Fibroblast of lung (primary cell): ENCODE data around the gene FER. TPM values are rescaled to one million over a fixed set of nuclear protein-coding genes. Genes with fewer than 3 reads are reported as not detected.

ENCODE experiments used
- DNase-seq, 2 donors: peaks; one replicate each; pipeline versions ENCODE4 v3.0.0 to v3.0.0-alpha.2; 2010; ENCODE audit warnings: low read depth in 2 of 2
- H2AFZ ChIP-seq: 2 replicates; pipeline ENCODE4 v1.5.1; 2012; ENCODE audit warnings: low read length, control low read depth, inconsistent platforms
- H3K27ac ChIP-seq: 2 replicates; pipeline ENCODE4 v1.5.1; 2011; ENCODE audit warnings: low read length, control low read depth; ENCODE audit not compliant: insufficient read depth
- H3K27me3 ChIP-seq: 2 replicates; pipeline ENCODE4 v1.5.1; 2011; ENCODE audit warnings: mild to moderate bottlenecking, low read length; ENCODE audit not compliant: control insufficient read depth, insufficient read depth
- H3K36me3 ChIP-seq: 2 replicates; pipeline ENCODE4 v1.5.1; 2011; ENCODE audit warnings: low read length; ENCODE audit not compliant: control insufficient read depth, insufficient read depth
- H3K4me1 ChIP-seq: 2 replicates; pipeline ENCODE4 v1.5.1; 2011; ENCODE audit warnings: low read length; ENCODE audit not compliant: control insufficient read depth, insufficient read depth; ENCODE audit errors: extremely low read depth
- H3K4me2 ChIP-seq: 2 replicates; pipeline ENCODE4 v1.5.1; 2011; ENCODE audit warnings: low read length, control low read depth; ENCODE audit not compliant: insufficient read depth; ENCODE audit errors: extremely low read depth
- H3K4me3 ChIP-seq, 4 experiments: fragments of 200-600 bp in 1 of 4; sonication (generic) in 1 of 4; replicated peaks in 1 of 4; 2 replicates each; pipeline ENCODE4 v1.5.1; 2011 to 2016; ENCODE audit warnings: low read length in 4 of 4, low read depth in 3 of 4, mild to moderate bottlenecking in 3 of 4, control low read depth in 2 of 4, inconsistent platforms in 1 of 4, mixed read lengths in 1 of 4; ENCODE audit not compliant: insufficient read depth in 1 of 4; ENCODE audit errors: control extremely low read depth in 1 of 4
- H3K79me2 ChIP-seq: 2 replicates; pipeline ENCODE4 v1.5.1; 2012; ENCODE audit warnings: mild to moderate bottlenecking, low read length, inconsistent platforms; ENCODE audit not compliant: control insufficient read depth, insufficient read depth
- H3K9ac ChIP-seq: 2 replicates; pipeline ENCODE4 v1.5.1; 2011; ENCODE audit warnings: mild to moderate bottlenecking, low read length, control low read depth; ENCODE audit not compliant: insufficient read depth
- H3K9me3 ChIP-seq: 2 replicates; pipeline ENCODE4 v1.5.1; 2012; ENCODE audit warnings: low read depth, low read length; ENCODE audit not compliant: control insufficient read depth, insufficient read depth
- H4K20me1 ChIP-seq: 2 replicates; pipeline ENCODE4 v1.5.1; 2011; ENCODE audit warnings: low read length; ENCODE audit not compliant: control insufficient read depth, insufficient read depth; ENCODE audit errors: extremely low read depth
- EZH2 ChIP-seq: IDR thresholded peaks from 2 replicates; pipeline ENCODE4 v1.5.1; 2012; ENCODE audit warnings: low read length, control low read depth, mild to moderate bottlenecking; ENCODE audit errors: missing control alignments
- polyA plus RNA-seq, 2 donors: library from polyadenylated mRNA; depleted of rRNA in 1 of 2; stranded (reverse) in 1 of 2; unstranded in 1 of 2; fragments of >200 nt; gene quantifications; 2 replicates each; pipeline ENCODE4 v1.2.1, GENCODE V29; 2011 to 2012; ENCODE audit warnings: missing spikeins in 1 of 2
- total RNA-seq: library from RNA; depleted of rRNA; stranded (reverse); fragments of >200 nt; gene quantifications from 2 replicates; pipeline ENCODE4 v1.2.1, GENCODE V29; 2014
- TF ChIP-seq, protein P1 (sequence below), 2 donors: IDR thresholded peaks in 1 of 2; conservative IDR thresholded peaks in 1 of 2; 1 replicate in 1 of 2; 2 replicates in 1 of 2; pipeline ENCODE4 v1.5.1; 2011 to 2012; ENCODE audit warnings: low read length in 2 of 2, control low read depth in 1 of 2, inconsistent platforms in 1 of 2, low read depth in 1 of 2, mild to moderate bottlenecking in 1 of 2

FER gene
- total and polyA plus RNA-seq, 2 donors (not counting 1 experiment from before 2014, with no cell fraction given): 12.2 to 21.3 TPM

DNA sequence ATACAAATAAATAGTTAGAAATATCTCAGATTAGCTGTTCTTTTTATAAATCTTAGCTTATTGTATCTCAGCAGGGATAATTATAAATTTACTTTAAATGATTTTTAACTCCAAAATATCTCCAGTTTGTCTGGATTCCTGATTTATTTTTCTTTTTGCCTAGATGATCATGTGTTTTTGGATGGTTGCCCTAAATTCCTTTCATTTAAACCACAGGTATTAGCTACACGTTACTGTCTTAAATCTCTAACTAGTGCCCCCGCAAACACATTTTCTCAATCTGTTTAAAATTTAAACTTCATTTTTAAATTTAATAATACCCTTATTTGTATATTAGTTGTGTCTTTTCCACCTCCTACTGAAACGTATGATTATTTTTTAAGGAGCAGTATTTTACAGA is 5.6 kb downstream of the FER start:
- no peak overlapping the region for H3K4me3 ChIP-seq
- peaks cover 2% of the 10 kb centered on the region for H3K4me1 ChIP-seq
- H3K79me2 ChIP-seq: peaks cover 41% of the 10 kb centered on the region

DNA sequence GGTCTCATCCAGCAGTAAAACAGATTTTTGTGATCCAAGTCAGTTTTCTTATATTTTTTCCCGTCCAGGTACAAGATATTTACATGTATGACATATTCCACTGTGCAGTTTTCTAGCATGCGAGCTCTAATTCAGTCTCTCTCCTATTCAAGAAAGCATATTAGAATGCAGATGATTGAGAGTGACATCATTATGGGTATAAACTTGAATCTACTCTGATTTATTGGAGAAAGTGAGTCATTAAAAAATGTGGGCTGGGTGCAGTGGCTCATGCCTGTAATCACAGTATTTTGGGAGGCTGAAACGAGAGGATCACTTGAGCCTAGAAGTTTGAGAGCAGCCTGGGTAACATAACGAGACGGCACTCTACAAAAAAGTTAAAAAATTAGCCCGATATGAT is 6.2 kb downstream of the FER start:
- peaks cover 2% of the 10 kb centered on the region for H3K4me1 ChIP-seq
- peak; percentile 45 to 87 for DNase-seq
- no peak for TF ChIP-seq EZH2
- TF ChIP-seq, protein P1, sequence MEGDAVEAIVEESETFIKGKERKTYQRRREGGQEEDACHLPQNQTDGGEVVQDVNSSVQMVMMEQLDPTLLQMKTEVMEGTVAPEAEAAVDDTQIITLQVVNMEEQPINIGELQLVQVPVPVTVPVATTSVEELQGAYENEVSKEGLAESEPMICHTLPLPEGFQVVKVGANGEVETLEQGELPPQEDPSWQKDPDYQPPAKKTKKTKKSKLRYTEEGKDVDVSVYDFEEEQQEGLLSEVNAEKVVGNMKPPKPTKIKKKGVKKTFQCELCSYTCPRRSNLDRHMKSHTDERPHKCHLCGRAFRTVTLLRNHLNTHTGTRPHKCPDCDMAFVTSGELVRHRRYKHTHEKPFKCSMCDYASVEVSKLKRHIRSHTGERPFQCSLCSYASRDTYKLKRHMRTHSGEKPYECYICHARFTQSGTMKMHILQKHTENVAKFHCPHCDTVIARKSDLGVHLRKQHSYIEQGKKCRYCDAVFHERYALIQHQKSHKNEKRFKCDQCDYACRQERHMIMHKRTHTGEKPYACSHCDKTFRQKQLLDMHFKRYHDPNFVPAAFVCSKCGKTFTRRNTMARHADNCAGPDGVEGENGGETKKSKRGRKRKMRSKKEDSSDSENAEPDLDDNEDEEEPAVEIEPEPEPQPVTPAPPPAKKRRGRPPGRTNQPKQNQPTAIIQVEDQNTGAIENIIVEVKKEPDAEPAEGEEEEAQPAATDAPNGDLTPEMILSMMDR (conservative IDR thresholded peaks at IDR 0.05 in 1 of 2, IDR thresholded peaks at IDR 0.05 in 1 of 2; ENCODE audit: low read depth in 1 of 2, low read length in 2 of 2): no peak
- H3K27me3 ChIP-seq: no peaks in the 10 kb centered on the region
- no peak overlapping the region for H3K9ac ChIP-seq
- peaks cover 45% of the 10 kb centered on the region for H3K79me2 ChIP-seq
- peak overlapping the region; percentile 21 for H3K4me2 ChIP-seq
- no peaks in the 10 kb centered on the region for H3K36me3 ChIP-seq
- no peak overlapping the region for H2AFZ ChIP-seq
- H3K27ac ChIP-seq: no peak overlapping the region
- H3K4me3 ChIP-seq: no peak overlapping the region
- no peaks in the 10 kb centered on the region for H3K9me3 ChIP-seq
- no peaks in the 10 kb centered on the region for H4K20me1 ChIP-seq

More for the DNA sequence above, 5.6 kb downstream of the FER start:
- Histone ChIP-seq H4K20me1 (no peaks in the 10 kb centered on the region), H2AFZ (no peak overlapping the region), H3K4me2 (peak overlapping the region; percentile 85), H3K36me3 (no peaks in the 10 kb centered on the region), H3K9ac (no peak overlapping the region), H3K27ac (no peak overlapping the region), H3K9me3 (no peaks in the 10 kb centered on the region), H3K27me3 (no peaks in the 10 kb centered on the region)
- TF ChIP-seq, protein P1 (conservative IDR thresholded peaks at IDR 0.05 in 1 of 2, IDR thresholded peaks at IDR 0.05 in 1 of 2; ENCODE audit: low read depth in 1 of 2, low read length in 2 of 2): no peak
- TF ChIP-seq EZH2: no peak
- peak in 1 of 2 donors; percentile 79 for DNase-seq

DNA sequence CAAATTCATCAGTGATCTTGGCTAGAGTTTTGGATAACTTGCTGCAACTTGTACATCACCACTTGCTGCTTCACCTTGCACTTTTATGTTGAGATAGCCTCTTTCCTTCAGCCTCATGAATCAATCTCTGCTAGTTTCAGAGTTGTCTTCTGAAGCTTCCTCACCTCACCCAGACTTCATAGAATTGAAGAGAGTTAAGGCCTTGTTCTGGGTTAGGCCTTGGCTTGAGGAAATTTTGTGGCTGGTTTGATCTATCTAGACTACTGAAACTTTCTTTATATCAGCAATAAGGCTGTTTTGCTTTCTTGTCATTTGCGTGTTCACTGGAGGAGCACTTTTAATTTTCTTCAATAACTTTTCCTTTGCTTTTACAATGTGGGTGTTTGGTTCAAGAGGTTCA is 12.8 kb downstream of the FER start:
- Histone ChIP-seq H3K9me3 (no peaks in the 10 kb centered on the region), H3K4me3 (no peak overlapping the region), H3K9ac (no peak overlapping the region), H2AFZ (no peak overlapping the region), H3K27ac (no peak overlapping the region), H3K36me3 (no peaks in the 10 kb centered on the region), H4K20me1 (no peaks in the 10 kb centered on the region), H3K4me2 (no peak overlapping the region), H3K79me2 (peaks cover 10% of the 10 kb centered on the region), H3K4me1 (no peaks in the 10 kb centered on the region), H3K27me3 (no peaks in the 10 kb centered on the region)
- DNase-seq: no peak
- TF ChIP-seq, protein P1 (conservative IDR thresholded peaks at IDR 0.05 in 1 of 2, IDR thresholded peaks at IDR 0.05 in 1 of 2; ENCODE audit: low read depth in 1 of 2, low read length in 2 of 2): no peak
- TF ChIP-seq EZH2: no peak
